Keratinocyte (primary cell): ENCODE measurements around the gene UBE2F.

Experiments used
- CTCF ChIP-seq, 3 experiments: IDR thresholded peaks in 1 of 3; conservative IDR thresholded peaks in 1 of 3; optimal IDR thresholded peaks in 1 of 3; 2 replicates in 2 of 3; 3 replicates in 1 of 3; pipeline versions ENCODE3 to v1.5.1; 2011; ENCODE audit warnings: low read length in 3 of 3, mild to moderate bottlenecking in 3 of 3, moderate library complexity in 2 of 3, control low read depth in 1 of 3, inconsistent platforms in 1 of 3; ENCODE audit not compliant: insufficient read depth in 2 of 3; ENCODE audit errors: extremely low read depth in 1 of 3
- EZH2 ChIP-seq: IDR thresholded peaks from one replicate; pipeline ENCODE4 v1.6.1; 2012; ENCODE audit warnings: inconsistent platforms, mild to moderate bottlenecking, low read length, moderate library complexity

GRCh38 chr2:237952851-237953250 is 14.0 kb upstream of the UBE2F start:
- no peak for TF ChIP-seq CTCF (optimal IDR thresholded peaks at IDR 0.05 in 1 of 3, IDR thresholded peaks at IDR 0.05 in 1 of 3, conservative IDR thresholded peaks at IDR 0.05 in 1 of 3; ENCODE audit: extremely low read depth in 1 of 3, insufficient read depth in 2 of 3, low read length in 3 of 3)
- TF ChIP-seq EZH2: no peak
